Measurements from ENCODE around the gene ELMO1.

ELMO1 gene

DNA sequence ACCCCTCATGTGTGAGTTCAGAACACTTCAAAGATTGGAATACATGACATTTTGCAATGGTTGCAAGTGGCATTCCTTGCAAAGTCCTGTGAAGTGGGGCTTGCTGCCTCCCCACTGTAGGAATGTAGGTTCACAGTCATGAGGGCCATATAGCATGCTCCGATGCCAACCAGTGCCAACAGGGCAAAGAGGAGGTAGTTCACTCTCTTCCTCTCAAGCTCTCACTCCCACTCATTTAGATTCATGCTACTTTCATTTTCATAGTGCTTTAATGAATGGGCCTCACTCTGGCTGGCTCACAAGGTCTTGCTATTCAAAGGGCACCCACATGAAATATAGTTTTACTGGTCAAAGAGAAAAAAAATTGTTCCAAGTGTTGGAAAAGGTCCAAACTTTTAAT is 554.5 kb downstream of the ELMO1 start:
- DNase-seq, result no peak

DNA sequence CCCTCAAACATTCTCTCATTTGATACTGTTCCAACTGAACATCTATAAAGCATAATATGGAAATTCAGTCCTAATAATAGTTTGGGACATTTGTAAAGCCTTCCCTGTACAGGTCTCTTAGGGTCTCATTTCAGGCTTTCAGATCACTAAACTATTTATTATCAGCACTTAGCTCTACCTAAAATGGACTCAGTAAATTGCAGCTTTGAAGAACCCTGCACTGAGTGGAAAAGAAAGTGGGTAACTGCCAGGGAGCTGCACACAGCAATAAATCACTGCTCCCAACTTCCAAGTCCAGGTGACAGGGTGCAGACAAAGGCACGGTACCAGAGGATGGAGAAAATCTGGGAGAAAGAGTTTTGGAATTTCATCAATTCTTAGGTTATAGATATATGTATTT is 559.5 kb downstream of the ELMO1 start:
- DNase-seq, result no peak

GRCh38 chr7:36887969-36888368 is 560.7 kb downstream of the ELMO1 start:
- no peak for DNase-seq

- no peak for DNase-seq
Measured at GRCh38 chr7:36887233-36887632, 561.4 kb downstream of the ELMO1 start.

DNA sequence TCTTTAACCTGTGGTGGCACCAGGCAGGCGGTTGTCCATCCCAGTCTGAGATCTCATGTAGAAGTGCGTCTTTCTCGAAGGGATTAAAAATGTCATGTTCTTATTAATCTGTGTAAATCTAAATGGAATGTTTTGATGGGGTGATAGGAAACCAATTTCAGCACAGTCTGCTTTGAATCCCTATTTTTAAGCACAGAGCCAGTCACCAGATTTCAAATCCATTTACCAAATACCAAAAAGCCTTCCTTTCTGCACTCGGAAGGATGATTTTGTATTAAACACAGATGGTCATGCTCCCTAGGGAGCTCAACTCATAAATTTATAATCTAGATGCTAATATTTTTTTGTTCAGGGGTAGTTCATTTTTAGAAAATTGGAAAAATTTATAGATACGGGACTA is 563.8 kb downstream of the ELMO1 start:
- DNase-seq, result peak; percentile 41

DNA sequence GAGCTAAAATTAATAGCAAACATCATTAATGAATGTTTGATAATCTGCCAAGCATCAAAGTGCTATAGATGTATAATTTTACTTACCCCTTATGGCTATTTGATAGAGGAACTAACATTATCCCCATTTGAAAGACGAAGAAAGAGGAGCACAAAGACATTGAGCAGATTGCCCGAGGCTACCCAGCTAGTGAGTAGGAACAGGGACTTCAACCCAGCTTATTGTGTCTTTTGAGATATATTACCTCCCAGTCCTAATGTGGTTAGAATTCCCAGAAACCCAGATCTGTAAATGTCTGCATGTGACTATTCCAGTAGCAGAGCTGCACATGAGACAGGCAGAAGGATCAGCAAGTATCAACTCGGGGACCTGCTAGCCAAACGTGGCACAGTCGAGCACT is 564.3 kb downstream of the ELMO1 start:
- DNase-seq, result no peak

DNA sequence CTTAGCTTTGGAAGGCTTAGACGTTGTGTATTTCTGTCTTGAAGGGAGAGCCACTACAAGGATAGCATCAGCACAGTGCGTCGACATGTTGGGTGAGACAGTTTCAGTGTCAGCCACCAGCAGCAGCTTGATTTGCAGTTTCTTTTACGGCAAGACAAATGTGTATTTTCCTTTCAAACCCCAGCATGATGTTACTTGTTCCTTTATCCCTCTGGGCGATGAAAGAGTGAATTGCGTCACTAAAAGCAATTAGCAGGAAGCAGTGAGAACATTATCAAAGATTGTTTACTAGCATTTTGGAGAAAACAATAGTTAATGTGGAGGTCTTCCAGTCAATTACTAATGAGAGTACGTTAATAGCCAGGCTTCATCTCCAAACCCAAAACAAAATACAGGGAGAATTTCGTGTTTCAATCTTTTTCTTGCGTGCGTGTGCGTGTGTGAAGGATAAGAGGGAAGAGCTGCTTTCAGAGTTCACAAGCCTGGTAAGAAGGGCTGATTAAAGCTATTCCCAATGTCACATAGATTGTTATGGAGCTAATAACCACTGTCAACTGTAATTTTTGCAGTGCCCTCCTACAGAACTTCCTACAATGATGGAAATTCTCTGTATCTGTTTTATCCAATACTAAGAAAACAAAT is 567.3 kb downstream of the ELMO1 start:
- no peak for DNase-seq

GRCh38 chr7:36880108-36880507 is 568.6 kb downstream of the ELMO1 start:
- DNase-seq, result no peak

- DNase-seq, result no peak
Measured at GRCh38 chr7:36879021-36879420, 569.6 kb downstream of the ELMO1 start.

DNA sequence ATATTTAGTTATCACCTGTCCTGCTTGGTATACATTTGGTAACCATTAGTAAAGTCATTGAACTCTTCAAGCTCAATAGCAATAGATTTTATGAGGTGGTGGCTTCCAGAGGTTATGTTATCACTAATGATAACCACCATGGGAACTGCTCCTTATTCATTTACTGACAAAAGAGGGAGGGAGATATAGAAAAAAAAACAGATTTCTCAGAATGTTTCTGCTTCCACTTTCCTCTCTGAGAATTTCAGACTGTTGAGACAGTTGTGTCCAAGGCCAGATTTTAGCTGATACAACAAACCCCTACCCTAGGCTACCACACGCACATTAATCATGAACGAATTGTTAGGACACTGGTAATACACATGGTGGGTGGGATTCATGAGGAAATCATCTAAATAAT is 570.4 kb downstream of the ELMO1 start:
- no peak for DNase-seq

- no peak for DNase-seq
Measured at GRCh38 chr7:36875794-36876193, 572.9 kb downstream of the ELMO1 start.

DNA sequence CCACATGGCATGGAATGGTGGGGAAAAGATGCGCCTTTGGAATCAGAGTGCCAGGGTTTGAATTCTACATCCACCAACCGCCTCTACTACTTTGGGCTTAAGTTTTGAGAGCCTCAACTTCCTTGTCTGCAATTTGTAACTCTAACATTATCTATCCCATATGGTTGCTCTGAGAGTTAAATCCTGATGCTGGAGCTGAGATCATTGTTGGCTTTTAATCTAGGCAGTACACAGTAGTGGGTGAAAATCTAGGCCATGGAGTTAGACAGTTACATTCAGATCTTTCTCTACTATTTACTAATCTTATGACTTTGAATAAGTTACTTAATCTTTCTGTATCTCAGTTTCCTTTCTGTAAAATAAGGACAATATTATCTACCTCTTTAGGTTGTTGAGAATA is 574.6 kb downstream of the ELMO1 start:
- no peak for DNase-seq

DNA sequence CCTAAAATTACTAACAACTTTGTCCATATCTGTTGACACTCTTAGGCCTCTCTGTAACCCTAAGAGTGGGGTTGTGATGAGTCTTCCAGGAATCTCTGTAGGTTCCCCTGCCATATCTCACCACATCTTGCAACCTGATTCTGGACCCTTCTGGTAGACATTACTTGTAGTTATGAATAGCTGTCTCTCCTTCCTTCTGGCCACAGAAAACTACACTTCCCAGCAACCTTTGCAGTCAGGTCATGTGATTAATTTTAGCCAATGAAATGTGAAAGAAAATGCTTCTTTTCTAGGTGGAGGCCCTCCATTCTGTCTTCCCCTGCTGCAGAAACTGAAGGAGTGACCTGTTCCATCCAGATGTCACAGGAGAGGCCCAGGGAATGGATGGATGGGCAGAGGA is 576.8 kb downstream of the ELMO1 start:
- DNase-seq, result no peak

DNA sequence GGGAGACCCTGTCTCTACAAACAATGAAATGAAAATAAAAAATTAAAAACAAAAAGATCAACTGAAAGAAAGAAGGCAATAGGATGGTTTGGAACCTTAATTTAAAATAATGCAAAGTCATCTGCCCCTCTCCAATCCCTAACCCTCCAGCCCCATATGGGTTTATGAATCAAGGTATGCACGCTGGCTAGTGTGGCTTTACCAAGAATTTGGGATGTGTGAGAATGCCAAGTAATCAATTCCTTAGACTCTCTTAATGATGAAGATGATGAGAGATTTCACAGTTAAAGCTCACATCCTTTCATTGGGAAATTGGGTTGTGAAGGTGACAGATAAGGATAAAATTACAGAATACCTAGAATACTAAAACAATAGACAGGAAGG is 577.3 kb downstream of the ELMO1 start:
- DNase-seq, result no peak

GRCh38 chr7:36870625-36871354 is 577.9 kb downstream of the ELMO1 start:
- DNase-seq, result no peak

GRCh38 chr7:36868727-36869411 is 579.8 kb downstream of the ELMO1 start:
- DNase-seq, result no peak

GRCh38 chr7:36865019-36865418 is 583.6 kb downstream of the ELMO1 start:
- DNase-seq, result no peak

DNA sequence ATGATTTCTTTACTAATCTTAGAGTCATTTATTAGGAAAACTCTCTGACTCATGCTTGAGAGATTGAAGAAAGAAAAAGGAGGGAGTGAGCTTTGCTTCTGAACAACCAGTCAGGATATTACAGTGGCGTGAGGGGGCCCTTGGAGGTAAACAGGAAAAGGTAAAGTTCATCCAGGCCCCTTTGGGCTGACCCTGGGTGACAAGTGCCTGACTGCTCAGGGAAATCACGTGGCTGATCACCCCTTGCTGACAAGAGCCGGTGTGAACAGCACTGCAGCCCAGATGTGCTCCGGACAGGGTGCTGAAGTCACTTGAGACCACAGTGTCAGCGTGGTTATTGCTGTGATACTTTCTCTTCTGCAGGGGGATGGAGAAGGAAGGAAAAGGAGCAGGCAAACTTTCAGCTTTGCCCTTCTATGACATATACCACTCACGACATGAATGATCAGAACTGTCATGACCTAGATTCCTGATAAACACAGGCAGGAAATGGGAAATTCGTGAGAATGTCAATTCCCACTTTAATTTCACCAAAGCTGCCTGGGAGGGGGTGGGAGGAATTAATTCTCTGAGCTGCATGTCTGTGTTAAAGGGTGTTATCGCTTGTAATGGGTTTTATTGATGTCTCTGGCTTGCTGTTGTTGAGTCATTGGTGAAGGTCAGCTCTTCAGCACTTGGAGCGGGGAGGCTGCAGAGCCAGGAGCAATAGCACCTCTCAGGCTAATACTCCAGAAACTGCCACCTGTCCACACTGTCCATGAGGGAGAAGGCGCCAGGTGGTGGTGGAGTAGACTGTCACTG is 584.6 kb downstream of the ELMO1 start:
- no peak for DNase-seq

GRCh38 chr7:36862771-36863261 is 585.8 kb downstream of the ELMO1 start:
- no peak for DNase-seq

GRCh38 chr7:36861656-36862055 is 587.0 kb downstream of the ELMO1 start:
- DNase-seq, result no peak

GRCh38 chr7:36860681-36861080 is 588.0 kb downstream of the ELMO1 start:
- no peak for DNase-seq

GRCh38 chr7:36855330-36855729 is 593.3 kb downstream of the ELMO1 start:
- DNase-seq, result no peak

GRCh38 chr7:36854652-36855051 is 594.0 kb downstream of the ELMO1 start:
- DNase-seq, result no peak
